SK-N-MC (cell line): ENCODE measurements around the gene TSSK3.
"Not testable (repeated sequence)": the region's sequence is repeated elsewhere in the genome, so short reads cannot be mapped to it uniquely, and the experiment has no call there.

Source experiments
- DNase-seq: peaks from one replicate; pipeline ENCODE4 v3.0.0-alpha.2; 2011; ENCODE audit warnings: low read depth, low spot score
- H3K27ac ChIP-seq: fragments of 200-600 bp; sonication (generic); 2 replicates; pipeline ENCODE4 v1.5.1; 2016; ENCODE audit warnings: mixed run types
- H3K36me3 ChIP-seq: fragments of 200-600 bp; sonication (generic); 2 replicates; pipeline ENCODE4 v1.6.1; 2017; ENCODE audit warnings: antibody characterized with exemption, low read length, mixed read lengths; ENCODE audit not compliant: insufficient read depth
- H3K4me3 ChIP-seq: fragments of 200-600 bp; sonication (generic); 2 replicates; pipeline ENCODE4 v1.5.1; 2016
- H3K9ac ChIP-seq: fragments of 200-600 bp; sonication (generic); 2 replicates; pipeline ENCODE4 v1.8.0; 2017; ENCODE audit warnings: mixed run types, mixed read lengths; ENCODE audit not compliant: insufficient read length
- H3K9me3 ChIP-seq: fragments of 200-600 bp; sonication (generic); 2 replicates; pipeline ENCODE4 v1.6.1; 2017; ENCODE audit warnings: low read depth, mild to moderate bottlenecking, antibody characterized with exemption, low read length, moderate library complexity, mixed read lengths
- EZH2 ChIP-seq: fragments of 200-600 bp; sonication (generic); IDR thresholded peaks from one replicate; pipeline ENCODE4 v1.6.1; 2017; ENCODE audit warnings: antibody characterized with exemption
- FOXP2 ChIP-seq: optimal IDR thresholded peaks from 2 replicates; pipeline ENCODE3; 2011; ENCODE audit warnings: mild to moderate bottlenecking, moderate library complexity; ENCODE audit not compliant: insufficient read depth; ENCODE audit errors: extremely low read length, control extremely low read depth
- POLR2AphosphoS5 ChIP-seq: IDR thresholded peaks from 2 replicates; pipeline ENCODE4 v1.6.1; 2012; ENCODE audit warnings: mild to moderate bottlenecking, low read depth, low read length, borderline replicate concordance

TSSK3 gene

GRCh38 chr1:32353886-32354570, 8.3 kb upstream of the TSSK3 start:
- H3K36me3 ChIP-seq, result no peaks in the 10 kb centered on the region
- H3K27ac ChIP-seq, result no peak overlapping the region
- no peak for DNase-seq
- no peak for TF ChIP-seq EZH2
- no peak for TF ChIP-seq POLR2AphosphoS5
- no peak for TF ChIP-seq FOXP2
- H3K4me3 ChIP-seq, result no peak overlapping the region
- no peak overlapping the region for H3K9ac ChIP-seq
- H3K9me3 ChIP-seq, result peaks cover 3% of the 10 kb centered on the region; the same call in 1 of the 2 replicates

- not testable (repeated sequence) for H3K4me3 ChIP-seq, H3K9me3 ChIP-seq, DNase-seq, H3K36me3 ChIP-seq, H3K27ac ChIP-seq, H3K9ac ChIP-seq
These were observed 6.6 kb upstream of the TSSK3 start for GRCh38 chr1:32355778-32356177.

GRCh38 chr1:32356478-32356877, 5.9 kb upstream of the TSSK3 start:
- no peak for DNase-seq
- H3K36me3 ChIP-seq, result no peaks in the 10 kb centered on the region
- no peak for TF ChIP-seq POLR2AphosphoS5
- no peak for TF ChIP-seq FOXP2
- no peak for TF ChIP-seq EZH2
- H3K27ac ChIP-seq, result no peak overlapping the region
- no peak overlapping the region for H3K9ac ChIP-seq
- no peak overlapping the region for H3K4me3 ChIP-seq
- no peaks in the 10 kb centered on the region for H3K9me3 ChIP-seq

GRCh38 chr1:32357614-32358013, 4.7 kb upstream of the TSSK3 start:
- no peak for TF ChIP-seq FOXP2
- no peak for TF ChIP-seq EZH2
- no peak for TF ChIP-seq POLR2AphosphoS5
- no peaks in the 10 kb centered on the region for H3K9me3 ChIP-seq

GRCh38 chr1:32358435-32358834, 3.9 kb upstream of the TSSK3 start:
- H3K4me3 ChIP-seq, result no peak overlapping the region
- no peak for DNase-seq
- TF ChIP-seq FOXP2 (no peak), POLR2AphosphoS5 (no peak), EZH2 (no peak)
- no peak overlapping the region for H3K9ac ChIP-seq
- H3K36me3 ChIP-seq, result no peaks in the 10 kb centered on the region; the same call in 1 of the 2 replicates
- no peaks in the 10 kb centered on the region for H3K9me3 ChIP-seq
- no peak overlapping the region for H3K27ac ChIP-seq

More at GRCh38 chr1:32357614-32358013, 4.7 kb upstream of the TSSK3 start:
- H3K36me3 ChIP-seq, result no peaks in the 10 kb centered on the region
- no peak for DNase-seq
- H3K4me3 ChIP-seq, result no peak overlapping the region
- no peak overlapping the region for H3K9ac ChIP-seq
- no peak overlapping the region for H3K27ac ChIP-seq

GRCh38 chr1:32361308-32361673, 1.0 kb upstream of the TSSK3 start:
- H3K4me3 ChIP-seq, result no peak overlapping the region
- no peak overlapping the region for H3K9ac ChIP-seq
- no peaks in the 10 kb centered on the region for H3K9me3 ChIP-seq
- peaks cover 3% of the 10 kb centered on the region; the same call in 1 of the 2 replicates for H3K36me3 ChIP-seq
- TF ChIP-seq EZH2 (no peak), POLR2AphosphoS5 (no peak), FOXP2 (no peak)
- H3K27ac ChIP-seq, result no peak overlapping the region
- no peak for DNase-seq

GRCh38 chr1:32361674-32362473, 465 bp upstream of the TSSK3 start:
- Histone ChIP-seq H3K27ac (no peak overlapping the region), H3K9ac (no peak overlapping the region), H3K4me3 (no peak overlapping the region), H3K36me3 (peaks cover 6% of the 10 kb centered on the region; the same call in 1 of the 2 replicates), H3K9me3 (no peaks in the 10 kb centered on the region)
- TF ChIP-seq POLR2AphosphoS5 (peak; percentile 26; the same call in 1 of the 2 replicates), FOXP2 (no peak)
- DNase-seq, result no peak

- DNase-seq, result no peak
- Histone ChIP-seq H3K9ac (no peak overlapping the region), H3K27ac (no peak overlapping the region), H3K36me3 (peaks cover 16% of the 10 kb centered on the region; the same call in 1 of the 2 replicates), H3K9me3 (no peaks in the 10 kb centered on the region), H3K4me3 (no peak overlapping the region)
- no peak for TF ChIP-seq FOXP2
- no peak for TF ChIP-seq POLR2AphosphoS5
- no peak for TF ChIP-seq EZH2
These were observed 1.4 kb downstream of the TSSK3 start for GRCh38 chr1:32363713-32364112.
